Fibroblast of skin of left quadriceps (primary cell): Measurements from ENCODE around the gene ACSF3.

Experiments used
- DNase-seq, 2 experiments: peaks; one replicate each; pipeline ENCODE4 v3.0.0-alpha.2; 2013; ENCODE audit warnings: low read depth in 2 of 2

ACSF3 gene

GRCh38 chr16:89145406-89146161 is 51.9 kb downstream of the ACSF3 start:
- no peak for DNase-seq

DNA sequence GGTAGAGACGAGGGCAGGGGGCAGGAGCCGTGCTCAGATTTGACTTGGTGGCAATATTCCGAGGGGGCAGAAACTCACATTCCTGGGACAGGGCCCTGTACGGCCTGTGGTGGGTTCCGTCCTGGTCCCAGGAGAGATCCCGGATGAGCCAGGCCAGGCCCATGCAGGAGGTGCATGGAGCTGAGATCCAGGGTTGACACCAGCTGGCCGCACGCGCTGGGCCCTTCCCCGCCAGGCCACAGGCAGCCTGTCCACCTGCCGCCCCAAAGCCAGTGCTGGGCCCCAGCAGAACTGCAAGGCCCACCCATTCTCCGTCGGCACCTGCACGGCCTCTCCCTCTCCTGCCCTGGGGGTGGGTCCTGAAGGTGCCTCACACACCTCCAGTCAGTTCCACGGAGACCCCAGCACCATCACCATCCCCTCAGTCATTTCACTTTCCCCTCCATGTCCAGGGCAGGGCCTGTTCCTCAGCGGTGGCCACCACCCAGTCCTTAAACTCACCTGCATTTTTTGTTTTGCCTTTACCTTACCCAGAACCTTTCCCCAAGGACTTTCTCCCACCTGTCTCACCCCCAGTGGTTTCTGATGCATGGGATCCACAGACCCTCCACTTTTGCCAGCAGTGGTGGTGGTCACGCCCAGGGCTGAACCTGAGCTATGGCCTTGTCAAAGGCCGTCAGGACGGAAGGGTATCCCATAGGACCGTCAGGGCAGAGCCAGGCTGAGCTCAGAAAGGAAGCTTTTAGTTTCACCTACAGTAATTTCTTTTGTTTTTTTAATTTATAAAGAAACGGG is 52.8 kb downstream of the ACSF3 start:
- no peak for DNase-seq

GRCh38 chr16:89147085-89147817 is 53.6 kb downstream of the ACSF3 start:
- DNase-seq = no peak

DNA sequence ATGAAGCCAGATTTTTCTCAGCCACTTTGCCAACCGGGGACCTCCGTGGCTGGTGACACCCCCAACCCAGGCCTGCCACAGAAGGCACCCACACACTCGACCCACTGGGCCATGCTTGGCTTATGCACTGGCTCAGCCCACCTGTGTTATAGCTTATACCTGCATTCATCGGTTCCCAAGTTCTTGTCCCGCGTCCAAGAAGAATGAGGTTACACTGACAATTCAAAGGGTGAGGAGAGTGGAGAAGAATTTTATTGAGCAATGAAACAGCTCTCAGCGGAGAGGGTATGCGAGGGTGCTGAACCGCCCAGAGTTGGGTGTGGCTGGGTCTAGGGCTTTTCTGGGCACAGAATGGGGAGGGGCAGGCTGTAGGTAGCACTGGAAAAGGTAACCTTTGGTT is 55.7 kb downstream of the ACSF3 start:
- no peak for DNase-seq

GRCh38 chr16:89150090-89150835 is 56.6 kb downstream of the ACSF3 start:
- DNase-seq = no peak

- DNase-seq = no peak
Observed at GRCh38 chr16:89150981-89151380, 57.3 kb downstream of the ACSF3 start.

- no peak for DNase-seq
Observed at GRCh38 chr16:89152831-89153700, 59.4 kb downstream of the ACSF3 start.

GRCh38 chr16:89153848-89154271 is 60.2 kb downstream of the ACSF3 start:
- DNase-seq = no peak

- no peak for DNase-seq
Observed at GRCh38 chr16:89154390-89155183, 60.9 kb downstream of the ACSF3 start.

GRCh38 chr16:89155184-89155679 is 61.6 kb downstream of the ACSF3 start:
- DNase-seq = no peak

DNA sequence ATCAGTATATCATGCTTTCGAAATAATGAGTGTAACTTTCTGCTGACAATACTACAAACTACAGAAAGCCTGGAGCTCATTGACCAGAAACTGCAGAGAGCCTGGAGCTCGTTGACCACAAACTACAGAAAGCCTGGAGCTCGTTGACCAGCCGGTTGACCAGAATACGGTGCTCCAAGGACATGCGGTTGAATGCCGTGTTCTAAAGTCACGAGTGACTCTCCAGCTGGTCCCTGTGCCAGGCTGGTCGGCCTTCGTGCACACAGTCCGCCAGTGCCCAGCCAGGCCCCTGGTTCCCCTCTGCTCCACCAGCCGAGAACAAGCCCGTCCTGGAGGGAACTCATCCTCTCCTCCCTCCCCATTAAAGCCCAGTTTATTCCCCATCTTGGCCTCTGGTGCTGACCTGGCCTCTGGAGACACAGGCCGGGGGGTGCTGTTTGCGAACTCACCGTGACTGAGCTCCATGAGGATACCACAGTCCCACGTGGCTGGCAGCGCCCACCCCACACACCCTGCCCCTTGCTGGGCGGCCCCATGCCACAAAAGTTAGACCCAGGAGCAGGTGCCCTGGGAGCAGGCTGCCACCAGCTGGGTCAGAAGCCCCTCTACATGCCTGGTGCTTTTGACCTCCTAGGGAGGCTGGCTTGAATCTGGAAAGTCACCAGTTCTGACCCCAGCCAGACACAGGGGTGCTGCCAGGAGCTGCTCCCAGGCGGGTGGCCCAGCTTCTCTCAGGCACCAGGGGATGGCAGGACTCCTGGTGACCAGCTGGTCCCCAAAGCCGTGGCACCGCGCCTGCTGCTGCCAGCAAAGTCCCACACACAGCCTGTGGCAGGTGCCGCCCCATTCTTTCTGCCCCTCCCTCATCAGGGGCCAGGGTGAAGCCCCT is 62.4 kb downstream of the ACSF3 start:
- DNase-seq = no peak

GRCh38 chr16:89156740-89157645 is 63.3 kb downstream of the ACSF3 start:
- DNase-seq = no peak

DNA sequence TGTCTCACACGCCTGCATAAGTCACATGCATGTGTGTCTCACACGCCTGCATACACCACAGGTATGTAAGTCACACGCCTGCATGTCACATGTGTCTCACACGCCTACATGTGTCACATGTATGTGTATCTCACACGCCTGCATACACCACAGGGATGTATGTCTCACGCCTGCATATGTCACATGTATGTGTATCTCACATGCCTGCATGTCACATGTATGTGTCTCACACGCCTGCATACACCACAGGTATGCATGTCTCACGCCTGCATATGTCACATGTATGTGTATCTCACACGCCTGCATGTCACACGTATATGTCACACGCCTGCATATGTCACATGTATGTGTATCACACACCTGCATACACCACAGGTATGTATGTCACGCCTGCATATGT is 64.1 kb downstream of the ACSF3 start:
- DNase-seq = no peak

DNA sequence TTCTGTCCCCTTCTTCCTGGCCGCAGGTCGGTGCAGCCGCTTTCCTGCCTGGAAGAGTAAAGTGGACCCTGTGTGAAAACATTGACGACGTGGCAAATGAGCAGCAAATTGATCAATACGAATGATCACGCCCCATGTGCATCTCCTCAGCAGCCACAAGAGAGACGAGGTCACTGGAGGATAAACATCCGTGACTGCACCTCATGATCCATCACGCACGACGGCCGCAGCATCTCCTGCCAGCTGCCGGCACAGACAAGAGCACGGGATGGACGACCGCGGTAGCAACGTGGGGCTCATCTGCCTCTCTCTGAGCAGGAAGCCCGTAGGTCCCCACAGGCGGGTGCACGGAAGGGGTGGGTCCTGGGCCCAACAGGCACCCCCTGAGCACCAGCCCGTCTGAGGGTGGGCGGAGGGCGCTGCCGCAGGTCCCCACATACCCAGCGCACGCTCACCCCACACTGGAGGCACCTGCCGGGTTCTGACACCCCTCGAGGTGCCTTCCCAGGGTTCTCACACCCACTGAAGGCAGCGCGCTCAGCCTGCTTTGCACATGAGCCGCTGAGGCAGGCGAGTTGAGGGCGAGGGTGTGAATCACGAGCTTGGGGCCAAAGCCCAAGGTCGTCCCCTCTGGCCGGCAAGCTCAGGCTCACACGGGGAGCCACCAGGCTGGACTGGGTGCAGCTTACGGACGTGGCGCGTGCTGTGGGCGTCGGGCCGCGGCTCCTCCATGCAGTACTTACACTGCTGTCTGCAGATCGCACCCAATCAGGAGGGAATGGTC is 65.6 kb downstream of the ACSF3 start:
- DNase-seq = no peak

- DNase-seq = no peak
Observed at GRCh38 chr16:89159850-89160354, 66.2 kb downstream of the ACSF3 start.

DNA sequence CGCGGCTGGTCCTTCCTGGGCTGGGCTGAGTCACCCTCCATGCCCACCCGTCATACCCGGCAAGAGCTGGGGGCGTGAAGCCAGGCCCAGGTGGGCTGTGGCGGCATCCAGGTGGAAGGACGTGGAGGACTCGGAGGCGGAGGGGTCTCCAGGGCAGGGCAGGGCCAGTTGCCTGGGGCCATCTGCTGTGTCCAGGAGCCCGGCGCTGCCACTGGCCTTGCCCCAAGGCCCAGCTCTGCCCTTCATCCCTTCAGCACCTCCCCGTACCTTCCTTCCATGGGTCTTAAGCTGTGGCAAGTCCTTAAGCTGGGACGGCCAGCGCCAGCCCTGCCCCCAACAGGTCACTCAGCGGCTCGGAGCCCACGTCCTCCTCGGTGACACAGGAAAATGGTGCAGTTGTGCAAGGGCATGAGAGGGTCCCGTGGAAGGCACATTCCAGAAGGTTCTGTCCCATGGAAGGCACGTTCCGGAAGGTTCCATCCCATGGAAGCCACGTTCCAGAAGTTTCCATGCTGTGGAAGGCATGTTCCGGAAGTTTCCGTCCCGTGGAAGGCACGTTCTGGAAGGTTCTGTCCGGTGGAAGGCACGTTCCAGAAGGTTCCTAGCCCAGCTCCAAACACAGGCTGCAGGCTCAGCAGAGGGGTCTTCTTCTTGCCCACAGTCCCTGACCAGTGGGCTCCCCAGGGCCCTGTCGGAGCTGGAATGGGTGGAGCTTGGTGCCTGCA is 67.5 kb downstream of the ACSF3 start:
- DNase-seq = no peak
